Neutrophil (primary cell): Measurements from ENCODE around the gene THOC6.

ENCODE experiments used
- H3K27ac ChIP-seq: fragments of 200-600 bp; sonication (generic); 2 replicates; pipeline ENCODE4 v1.5.1; 2016; ENCODE audit warnings: mild to moderate bottlenecking, moderate library complexity
- H3K27me3 ChIP-seq: fragments of 200-600 bp; sonication (generic); 2 replicates; pipeline ENCODE4 v1.6.0; 2016; ENCODE audit warnings: mild to moderate bottlenecking
- H3K36me3 ChIP-seq: fragments of 200-600 bp; sonication (generic); 2 replicates; pipeline ENCODE4 v1.5.1; 2017
- H3K4me1 ChIP-seq, 2 experiments: fragments of 200-600 bp in 1 of 2; sonication (generic) in 1 of 2; 1 replicate in 1 of 2; 2 replicates in 1 of 2; pipeline versions ENCODE4 v1.5.1 to v1.6.1; 2013 to 2016; ENCODE audit warnings: low read depth in 1 of 2, low read length in 1 of 2, mild to moderate bottlenecking in 1 of 2, moderate library complexity in 1 of 2; ENCODE audit not compliant: control insufficient read depth in 1 of 2, insufficient read depth in 1 of 2
- H3K4me3 ChIP-seq, 2 experiments: fragments of 200-600 bp in 1 of 2; sonication (generic) in 1 of 2; 1 replicate in 1 of 2; 2 replicates in 1 of 2; pipeline ENCODE4 v1.5.1; 2013 to 2016; ENCODE audit warnings: low read depth in 1 of 2, low read length in 1 of 2, mild to moderate bottlenecking in 1 of 2, moderate library complexity in 1 of 2
- H3K9me3 ChIP-seq: fragments of 200-600 bp; sonication (generic); 2 replicates; pipeline ENCODE4 v1.5.1; 2016
- TF ChIP-seq, protein P1 (sequence below): fragments of 200-600 bp; sonication (generic); IDR thresholded peaks from 2 replicates; pipeline ENCODE4 v1.5.1; 2016; ENCODE audit warnings: antibody characterized with exemption

The THOC6 gene

DNA sequence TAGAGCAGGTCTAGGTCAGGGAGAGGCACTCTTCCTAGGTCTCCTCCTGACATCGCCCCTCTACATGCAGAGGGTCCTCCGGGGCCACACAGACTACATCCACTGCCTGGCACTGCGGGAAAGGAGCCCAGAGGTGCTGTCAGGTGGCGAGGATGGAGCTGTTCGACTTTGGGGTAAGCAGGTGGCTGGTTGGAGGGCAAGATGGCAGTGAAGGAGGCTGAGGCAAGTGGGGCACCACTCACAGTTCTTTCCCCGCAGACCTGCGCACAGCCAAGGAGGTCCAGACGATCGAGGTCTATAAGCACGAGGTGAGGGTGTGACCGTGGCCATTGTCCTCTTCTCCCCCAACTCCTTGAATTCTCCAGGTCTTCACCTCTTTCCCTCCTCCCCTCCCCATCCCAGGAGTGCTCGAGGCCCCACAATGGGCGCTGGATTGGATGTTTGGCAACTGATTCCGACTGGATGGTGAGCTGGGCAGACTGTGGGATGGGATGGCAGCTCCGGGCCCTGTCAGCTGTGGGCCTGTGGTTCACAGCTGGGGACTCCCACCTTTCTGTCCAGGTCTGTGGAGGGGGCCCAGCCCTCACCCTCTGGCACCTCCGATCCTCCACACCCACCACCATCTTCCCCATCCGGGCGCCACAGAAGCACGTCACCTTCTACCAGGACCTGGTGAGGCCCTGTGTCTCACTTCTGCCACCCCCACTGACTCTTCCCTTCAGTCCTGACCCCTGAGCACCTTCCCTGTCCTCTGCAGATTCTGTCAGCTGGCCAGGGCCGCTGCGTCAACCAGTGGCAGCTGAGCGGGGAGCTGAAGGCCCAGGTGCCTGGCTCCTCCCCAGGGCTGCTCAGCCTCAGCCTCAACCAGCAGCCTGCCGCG, 3.0 kb downstream of the THOC6 start:
- Histone ChIP-seq H3K36me3 (peaks cover 7% of the 10 kb centered on the region), H3K4me1 (peaks cover 56 to 73% of the 10 kb centered on the region in 2 experiments)
- TF ChIP-seq, protein P1, sequence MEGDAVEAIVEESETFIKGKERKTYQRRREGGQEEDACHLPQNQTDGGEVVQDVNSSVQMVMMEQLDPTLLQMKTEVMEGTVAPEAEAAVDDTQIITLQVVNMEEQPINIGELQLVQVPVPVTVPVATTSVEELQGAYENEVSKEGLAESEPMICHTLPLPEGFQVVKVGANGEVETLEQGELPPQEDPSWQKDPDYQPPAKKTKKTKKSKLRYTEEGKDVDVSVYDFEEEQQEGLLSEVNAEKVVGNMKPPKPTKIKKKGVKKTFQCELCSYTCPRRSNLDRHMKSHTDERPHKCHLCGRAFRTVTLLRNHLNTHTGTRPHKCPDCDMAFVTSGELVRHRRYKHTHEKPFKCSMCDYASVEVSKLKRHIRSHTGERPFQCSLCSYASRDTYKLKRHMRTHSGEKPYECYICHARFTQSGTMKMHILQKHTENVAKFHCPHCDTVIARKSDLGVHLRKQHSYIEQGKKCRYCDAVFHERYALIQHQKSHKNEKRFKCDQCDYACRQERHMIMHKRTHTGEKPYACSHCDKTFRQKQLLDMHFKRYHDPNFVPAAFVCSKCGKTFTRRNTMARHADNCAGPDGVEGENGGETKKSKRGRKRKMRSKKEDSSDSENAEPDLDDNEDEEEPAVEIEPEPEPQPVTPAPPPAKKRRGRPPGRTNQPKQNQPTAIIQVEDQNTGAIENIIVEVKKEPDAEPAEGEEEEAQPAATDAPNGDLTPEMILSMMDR: no peak

DNA sequence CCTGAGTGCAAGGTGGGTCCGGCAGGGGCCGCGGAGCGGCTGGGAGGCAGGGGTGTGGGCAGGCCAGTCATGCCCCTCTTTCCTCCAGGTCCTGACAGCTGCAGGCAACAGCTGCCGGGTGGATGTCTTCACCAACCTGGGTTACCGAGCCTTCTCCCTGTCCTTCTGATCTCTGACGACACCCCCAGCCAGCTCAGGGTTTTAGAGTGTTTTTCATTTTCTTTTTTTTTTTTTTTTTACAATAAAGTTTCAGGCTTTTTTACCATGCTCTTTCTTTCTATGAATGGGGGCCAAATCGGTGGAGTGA, 3.6 kb downstream of the THOC6 start:
- no peaks in the 10 kb centered on the region for H3K9me3 ChIP-seq
- no peak overlapping the region for H3K27ac ChIP-seq
- TF ChIP-seq, protein P1: no peak
- H3K36me3 ChIP-seq: peaks cover 1% of the 10 kb centered on the region
- H3K4me1 ChIP-seq: peaks cover 54 to 72% of the 10 kb centered on the region in 2 experiments
- H3K27me3 ChIP-seq: peaks cover 41% of the 10 kb centered on the region
- H3K4me3 ChIP-seq: no peak overlapping the region

More for the DNA sequence above, 3.0 kb downstream of the THOC6 start:
- Histone ChIP-seq H3K9me3 (no peaks in the 10 kb centered on the region), H3K27ac (no peak overlapping the region), H3K4me3 (no peak overlapping the region), H3K27me3 (peaks cover 35% of the 10 kb centered on the region)

DNA sequence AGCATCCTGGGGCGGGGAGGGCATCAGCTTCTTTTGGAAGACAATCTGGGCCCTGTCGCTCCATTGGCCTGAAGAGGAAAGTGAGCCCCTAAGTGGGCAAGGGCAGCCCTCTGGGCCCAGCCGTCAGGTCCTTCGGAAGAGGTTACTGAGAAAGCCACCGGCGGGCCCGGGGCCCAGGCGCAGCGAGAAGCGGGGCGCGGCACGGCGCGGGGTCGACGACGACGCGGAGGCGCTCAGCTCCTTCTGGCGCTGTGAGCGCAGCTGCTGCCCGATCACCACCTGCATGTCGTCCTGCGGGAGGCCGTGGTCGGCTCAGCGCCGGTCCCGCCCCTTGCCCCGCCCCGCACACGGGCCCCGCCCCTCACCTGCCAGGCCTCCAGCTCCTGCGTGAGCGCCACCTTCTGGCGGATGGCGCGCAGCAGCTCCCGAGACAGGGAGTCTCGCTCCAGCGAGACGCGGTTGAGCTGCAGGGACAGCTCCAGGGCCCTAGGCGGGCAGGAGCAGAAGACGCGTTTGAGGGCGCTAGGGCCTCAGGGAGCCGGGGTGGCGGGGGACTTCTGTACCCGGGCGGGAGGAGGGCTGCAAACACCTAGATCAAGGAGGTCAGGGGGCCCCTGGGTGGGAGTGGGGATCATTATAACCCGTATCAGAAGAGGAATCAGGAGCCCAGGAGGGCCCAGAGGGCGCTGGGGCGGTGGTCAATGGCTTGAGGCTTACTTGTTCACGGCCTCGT, 4.3 kb downstream of the THOC6 start:
- Histone ChIP-seq H3K4me3 (peak overlapping the region; percentile 23 to 59), H3K27ac (peak overlapping the region; percentile 58), H3K27me3 (peaks cover 48% of the 10 kb centered on the region), H3K4me1 (peaks cover 46 to 70% of the 10 kb centered on the region in 2 experiments), H3K36me3 (no peaks in the 10 kb centered on the region), H3K9me3 (no peaks in the 10 kb centered on the region)
- TF ChIP-seq, protein P1: peak; percentile 99

DNA sequence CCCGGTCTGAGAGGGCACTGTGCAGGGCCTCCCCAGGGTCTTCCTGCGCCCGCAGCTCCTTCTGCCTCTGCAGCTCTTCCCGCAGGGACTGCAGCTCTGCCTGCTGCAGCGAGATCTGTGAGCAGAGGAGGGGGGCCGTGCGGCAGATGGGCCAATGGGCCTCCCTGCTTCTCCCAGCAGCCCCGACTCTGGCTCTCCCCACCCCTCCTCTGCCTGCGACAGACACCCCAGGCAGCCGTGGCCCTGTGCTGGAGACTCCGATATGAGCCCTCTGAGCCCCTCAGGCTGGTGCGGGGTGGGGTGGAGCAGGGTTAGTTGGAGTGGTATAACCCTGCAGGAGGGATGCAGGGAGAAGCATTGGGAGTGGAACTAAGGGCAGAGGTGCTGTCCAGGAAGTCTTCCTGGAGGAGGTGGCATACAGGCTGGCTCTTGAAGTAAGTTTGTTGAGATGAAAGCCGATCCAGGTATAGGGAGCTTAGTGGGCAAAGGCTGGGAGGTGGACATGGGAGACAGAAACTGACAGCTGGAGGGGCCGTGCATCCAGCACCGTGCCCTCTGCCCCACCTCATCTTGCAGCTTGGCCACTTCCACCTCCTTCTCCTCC, 5.0 kb downstream of the THOC6 start:
- H3K27me3 ChIP-seq: peaks cover 55% of the 10 kb centered on the region
- peaks cover 44 to 64% of the 10 kb centered on the region in 2 experiments for H3K4me1 ChIP-seq
- no peaks in the 10 kb centered on the region for H3K9me3 ChIP-seq
- TF ChIP-seq, protein P1: no peak
- H3K27ac ChIP-seq: no peak overlapping the region
- H3K36me3 ChIP-seq: no peaks in the 10 kb centered on the region
- peak overlapping the region; percentile 46 to 59 for H3K4me3 ChIP-seq

DNA sequence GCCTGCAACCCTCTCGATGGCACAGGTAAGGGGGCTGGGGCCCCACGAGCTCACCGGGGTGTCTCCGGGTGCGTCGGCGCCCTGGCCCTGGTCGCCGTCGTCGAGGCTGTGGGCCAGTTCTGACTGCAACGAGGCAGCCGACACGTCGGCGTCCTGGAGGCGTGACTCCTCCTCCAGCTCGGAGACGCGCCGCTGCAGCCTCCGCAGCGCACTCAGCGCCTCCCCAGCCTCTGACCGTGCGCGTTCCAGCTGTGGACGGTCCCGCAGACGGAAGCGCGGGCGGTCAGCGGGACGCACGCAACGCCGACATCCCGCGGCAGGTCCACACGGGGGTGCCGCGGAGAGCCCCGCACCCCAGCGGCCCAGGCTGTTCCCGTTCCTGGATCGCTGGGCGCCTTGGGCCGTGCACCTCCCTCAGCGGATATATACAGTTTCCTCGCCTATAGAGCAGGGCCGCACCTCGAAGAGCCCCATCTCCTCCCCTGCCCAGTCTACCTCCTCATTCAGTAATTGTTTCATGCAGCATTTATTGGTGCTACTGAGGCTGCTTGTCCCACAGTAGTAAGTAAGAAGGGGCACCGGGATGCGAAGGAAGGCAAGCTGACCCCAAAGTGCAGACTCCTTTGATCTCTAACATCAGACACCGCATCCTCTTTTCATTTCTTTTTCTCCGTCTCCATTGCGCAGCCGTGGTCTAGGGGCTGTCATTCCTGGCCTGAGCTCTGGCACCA, 5.8 kb downstream of the THOC6 start:
- peaks cover 46 to 65% of the 10 kb centered on the region in 2 experiments for H3K4me1 ChIP-seq
- no peaks in the 10 kb centered on the region for H3K36me3 ChIP-seq
- H3K27ac ChIP-seq: peak overlapping the region; percentile 47
- H3K4me3 ChIP-seq: peak overlapping the region; percentile 46 to 59
- peaks cover 60% of the 10 kb centered on the region for H3K27me3 ChIP-seq
- H3K9me3 ChIP-seq: no peaks in the 10 kb centered on the region
- TF ChIP-seq, protein P1: no peak
